Fibroblast of skin of left biceps (primary cell): Measurements from ENCODE around the gene NXF3.
"Not testable (repeated sequence)": the region's sequence is repeated elsewhere in the genome, so short reads cannot be mapped to it uniquely, and the experiment has no call there.

Experiments used
- DNase-seq, 2 experiments: peaks; one replicate each; pipeline ENCODE4 v3.0.0-alpha.2; 2013; ENCODE audit warnings: low read depth in 2 of 2

Gene NXF3

GRCh38 chrX:103092942-103093341 lies at the start of gene NXF3:
Gene NXF3 (minus strand): TSS chrX:103093143. CDS start chrX:103093023, 120 bp downstream.
- no peak for DNase-seq

DNA sequence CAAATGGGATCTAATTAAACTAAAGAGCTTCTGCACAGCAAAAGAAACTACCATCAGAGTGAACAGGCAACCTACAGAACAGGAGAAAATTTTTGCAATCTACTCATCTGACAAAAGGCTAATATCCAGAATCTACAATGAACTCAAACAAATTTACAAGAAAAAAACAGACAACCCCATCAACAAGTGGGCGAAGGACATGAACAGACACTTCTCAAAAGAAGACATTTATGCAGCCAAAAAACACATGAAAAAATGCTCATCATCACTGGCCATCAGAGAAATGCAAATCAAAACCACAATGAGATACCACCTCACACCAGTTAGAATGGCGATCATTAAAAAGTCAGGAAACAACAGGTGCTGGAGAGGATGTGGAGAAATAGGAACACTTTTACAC lies 43.6 kb upstream of the NXF3 start:
- not testable (repeated sequence) for DNase-seq

DNA sequence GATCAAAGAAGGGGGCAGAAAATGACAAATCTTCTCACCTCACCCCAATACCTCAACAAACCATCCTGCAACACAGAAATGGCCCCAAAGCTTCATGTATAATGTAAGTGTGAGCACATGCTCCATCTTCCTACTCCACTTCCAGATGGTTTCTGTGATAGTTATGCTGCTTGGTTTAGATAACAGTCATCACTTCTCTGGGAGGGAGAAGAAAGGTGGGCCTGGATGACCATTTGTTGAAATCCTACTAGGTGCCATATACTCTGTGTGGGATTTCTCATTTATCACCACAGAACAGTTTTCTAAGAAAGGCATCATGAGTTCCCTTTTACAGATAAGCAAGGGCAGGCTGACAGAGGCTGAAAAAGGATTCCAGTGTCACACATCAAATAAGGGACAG lies 31.3 kb upstream of the NXF3 start:
- DNase-seq: no peak

GRCh38 chrX:103120748-103121147 lies 27.8 kb upstream of the NXF3 start:
- DNase-seq: no peak

- DNase-seq: not testable (repeated sequence)
Observed at GRCh38 chrX:103116970-103117369, 24.0 kb upstream of the NXF3 start.

- not testable (repeated sequence) for DNase-seq
Observed at GRCh38 chrX:103109497-103109896, 16.6 kb upstream of the NXF3 start.

GRCh38 chrX:103107836-103108235 lies 14.9 kb upstream of the NXF3 start:
- DNase-seq: no peak

DNA sequence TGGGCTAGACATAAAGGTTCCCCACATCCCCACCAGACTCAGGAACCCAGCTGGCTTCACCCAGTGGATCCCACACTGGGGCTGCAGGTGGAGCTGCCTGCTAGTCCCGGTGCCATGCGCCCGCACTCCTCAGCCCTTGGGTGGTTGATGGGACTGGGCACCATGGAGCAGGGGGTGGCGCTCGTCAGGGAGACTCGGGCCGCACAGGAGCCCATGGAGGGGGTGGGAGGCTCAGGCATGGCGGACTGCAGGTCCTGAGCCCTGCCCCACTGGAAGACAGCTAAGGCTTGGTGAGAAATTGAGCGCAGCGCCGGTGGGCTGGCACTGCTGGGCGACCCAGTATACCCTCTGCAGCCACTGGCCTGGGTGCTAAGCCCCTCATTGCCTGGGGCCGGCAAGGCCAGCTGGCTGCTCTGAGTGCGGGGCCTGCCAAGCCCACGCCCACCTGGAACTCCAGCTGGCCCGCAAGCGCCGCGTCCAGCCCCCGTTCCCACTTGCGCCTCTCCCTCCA lies 14.3 kb upstream of the NXF3 start:
- not testable (repeated sequence) for DNase-seq

GRCh38 chrX:103104370-103104769 lies 11.4 kb upstream of the NXF3 start:
- not testable (repeated sequence) for DNase-seq

DNA sequence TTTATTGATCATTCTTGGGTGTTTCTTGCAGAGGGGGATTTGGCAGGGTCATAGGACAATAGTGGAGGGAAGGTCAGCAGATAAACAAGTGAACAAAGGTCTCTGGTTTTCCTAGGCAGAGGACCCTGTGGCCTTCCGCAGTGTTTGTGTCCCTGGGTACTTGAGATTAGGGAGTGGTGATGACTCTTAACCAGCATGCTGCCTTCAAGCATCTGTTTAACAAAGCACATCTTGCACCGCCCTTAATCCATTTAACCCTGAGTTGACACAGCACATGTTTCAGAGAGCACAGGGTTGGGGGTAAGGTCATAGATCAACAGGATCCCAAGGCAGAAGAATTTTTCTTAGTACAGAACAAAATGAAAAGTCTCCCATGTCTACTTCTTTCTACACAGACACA lies 10.9 kb upstream of the NXF3 start:
- not testable (repeated sequence) for DNase-seq

DNA sequence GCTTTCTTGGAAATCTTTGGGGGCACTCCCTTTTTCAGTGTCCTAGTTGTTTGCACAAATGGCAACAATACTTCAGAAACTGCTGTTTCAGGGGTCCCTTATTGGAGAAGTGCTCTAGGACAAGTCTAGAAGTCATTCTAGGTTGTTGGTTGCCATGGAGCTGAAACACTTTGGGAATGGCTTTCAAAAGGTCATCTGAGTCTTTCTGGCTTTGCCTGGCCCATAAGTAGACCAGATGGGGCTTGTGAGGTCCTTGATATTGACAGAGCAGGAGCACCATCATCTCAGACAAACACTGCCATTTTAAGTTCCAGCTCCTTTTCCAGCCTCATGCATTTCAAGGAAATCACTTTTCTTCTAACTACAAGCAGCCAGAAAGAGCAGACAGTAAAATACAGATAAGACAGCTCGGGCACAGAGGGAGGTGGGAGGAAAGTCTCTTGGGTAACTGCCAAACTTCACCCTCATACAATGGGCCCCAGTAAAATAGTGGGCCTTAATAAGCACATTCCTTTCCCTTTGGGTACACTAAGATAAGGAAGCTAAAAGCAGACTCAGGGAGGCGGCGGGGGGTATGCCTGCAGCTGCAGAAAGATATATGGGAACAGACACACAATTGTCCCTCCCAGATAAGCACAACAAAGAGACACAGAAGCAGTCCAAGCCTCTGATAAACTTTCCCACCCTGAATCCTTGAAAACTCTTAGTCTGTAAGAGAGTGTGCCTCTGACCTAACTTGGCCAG lies 8.5 kb upstream of the NXF3 start:
- DNase-seq: no peak

DNA sequence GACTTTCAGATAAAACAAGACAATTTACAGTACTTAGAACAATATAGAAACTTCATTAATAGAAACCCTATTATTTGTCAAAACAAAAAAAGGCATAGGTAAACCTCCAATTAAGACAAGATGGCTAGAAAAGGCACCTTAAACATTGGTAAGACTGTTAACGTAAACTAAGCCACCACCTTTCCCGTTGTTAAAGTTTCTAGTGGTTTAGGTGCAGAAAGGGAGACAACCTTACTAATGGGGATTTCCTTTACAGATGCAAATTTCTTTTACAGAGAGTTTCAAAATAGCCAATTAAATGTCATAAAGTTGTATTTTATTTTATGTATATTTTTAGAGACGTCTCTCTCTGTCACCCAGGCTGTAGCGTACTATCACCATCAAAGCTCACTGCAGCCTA lies 7.5 kb upstream of the NXF3 start:
- DNase-seq: no peak

GRCh38 chrX:103099691-103100090 lies 6.7 kb upstream of the NXF3 start:
- DNase-seq: no peak

- no peak for DNase-seq
Observed at GRCh38 chrX:103098488-103098887, 5.5 kb upstream of the NXF3 start.

DNA sequence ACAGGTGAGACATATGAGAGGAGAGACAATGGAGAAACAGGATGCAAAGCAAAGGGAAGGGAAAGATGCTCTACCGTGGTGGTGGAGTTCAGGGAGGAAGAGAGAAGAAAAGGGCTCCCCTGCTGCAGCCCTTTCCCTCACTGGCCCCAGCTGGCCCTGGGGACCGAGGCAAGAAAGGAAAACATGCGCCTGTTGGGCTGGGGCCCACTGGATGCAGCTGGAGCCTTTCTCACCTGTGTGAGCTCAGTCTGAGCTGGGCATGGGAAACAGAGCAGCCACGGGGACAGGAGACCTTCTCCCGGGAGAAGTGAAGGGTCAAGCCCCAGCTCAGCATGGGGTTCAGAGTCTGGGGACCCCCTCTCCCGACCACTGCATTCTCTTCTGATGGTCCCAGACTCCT lies 11.9 kb downstream of the NXF3 start:
- DNase-seq: no peak

GRCh38 chrX:103073467-103073866 lies 19.5 kb downstream of the NXF3 start:
- no peak for DNase-seq

- DNase-seq: no peak
Observed at GRCh38 chrX:103066606-103067005, 26.3 kb downstream of the NXF3 start.

DNA sequence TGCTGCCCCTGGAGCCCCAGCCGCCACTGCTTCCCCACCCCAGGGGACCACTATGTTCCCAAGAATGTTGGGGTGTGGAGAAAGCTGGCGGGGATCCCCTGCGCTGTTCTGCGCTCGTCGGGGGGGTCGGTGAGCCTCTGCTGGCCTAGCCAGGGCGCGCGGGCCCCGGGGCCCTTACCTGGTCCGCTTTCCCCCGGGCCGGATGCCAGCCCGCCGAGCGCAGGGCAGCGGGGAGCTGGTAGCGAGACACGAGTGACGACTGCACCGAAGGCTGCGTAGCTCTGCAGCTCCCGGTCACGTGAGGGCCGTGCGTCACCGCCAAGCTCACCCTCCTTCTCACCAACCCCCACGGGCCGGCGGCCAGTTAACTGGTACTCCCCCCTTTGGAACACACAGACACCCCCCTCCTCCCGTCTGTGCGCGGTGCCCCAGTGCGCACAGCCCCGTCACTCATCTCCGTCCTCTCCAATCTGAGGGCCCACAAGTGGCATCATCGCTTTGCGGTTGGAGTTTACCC lies 29.0 kb downstream of the NXF3 start, which contains the start of gene BEX1:
Gene BEX1, minus strand, starts transcription at position 254 of the 517 bp plus-strand sequence. CDS start 897 bp downstream, outside the sequence.
- DNase-seq: no peak

DNA sequence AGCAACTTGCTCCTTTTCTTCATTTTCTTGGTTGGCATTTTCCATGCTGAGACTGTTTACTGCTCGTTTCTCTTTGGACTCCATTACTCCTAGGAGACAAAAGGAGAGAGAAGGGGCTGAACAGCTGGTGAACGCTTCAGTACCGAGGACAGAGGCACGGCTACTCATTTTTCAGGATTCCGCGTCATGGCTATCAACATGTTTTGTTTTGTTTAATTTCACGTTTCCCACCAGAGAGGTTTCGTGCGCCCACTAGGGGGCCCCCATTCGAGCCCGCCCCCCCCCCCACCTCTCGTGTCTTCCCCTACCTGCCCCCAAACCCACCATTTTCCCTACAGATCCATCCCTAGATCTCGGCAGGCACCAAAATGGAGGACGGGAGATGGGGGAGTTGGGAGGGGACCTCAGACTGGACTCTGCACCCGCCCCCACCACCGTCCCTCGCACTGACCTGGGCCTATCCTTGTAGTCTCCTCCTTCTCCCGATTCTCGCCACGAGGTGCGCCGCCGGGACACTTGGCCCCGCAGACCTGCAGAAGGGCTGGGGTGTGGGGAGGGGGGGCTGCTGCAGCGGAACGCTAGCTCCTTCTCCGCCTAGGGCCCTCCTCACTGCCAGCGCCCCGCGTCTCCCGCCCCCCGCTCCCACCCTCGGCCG lies 29.6 kb downstream of the NXF3 start:
- DNase-seq: peak in 1 of 2 experiments; percentile 0

DNA sequence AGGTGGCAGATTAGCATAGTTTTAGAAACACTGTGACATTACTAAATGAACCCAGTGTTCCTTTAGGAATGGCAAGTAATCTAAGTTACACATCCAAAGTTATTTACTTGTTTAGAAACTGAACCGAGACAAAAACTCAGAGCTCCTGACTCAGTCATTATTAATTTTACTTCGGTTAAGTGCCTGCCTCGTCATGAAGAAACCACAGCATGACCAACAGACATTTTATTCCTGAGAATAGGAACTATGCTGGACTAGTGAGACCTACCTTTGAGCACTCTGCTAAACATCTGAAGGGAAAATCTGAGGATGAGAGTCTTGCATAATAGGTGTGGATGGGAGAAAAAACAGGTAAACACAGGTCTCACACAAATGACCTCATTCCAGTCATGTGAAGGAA lies 31.5 kb downstream of the NXF3 start:
- no peak for DNase-seq

GRCh38 chrX:103056902-103057301 lies 36.0 kb downstream of the NXF3 start:
- DNase-seq: no peak

GRCh38 chrX:103052625-103053024 lies 40.3 kb downstream of the NXF3 start:
- no peak for DNase-seq

DNA sequence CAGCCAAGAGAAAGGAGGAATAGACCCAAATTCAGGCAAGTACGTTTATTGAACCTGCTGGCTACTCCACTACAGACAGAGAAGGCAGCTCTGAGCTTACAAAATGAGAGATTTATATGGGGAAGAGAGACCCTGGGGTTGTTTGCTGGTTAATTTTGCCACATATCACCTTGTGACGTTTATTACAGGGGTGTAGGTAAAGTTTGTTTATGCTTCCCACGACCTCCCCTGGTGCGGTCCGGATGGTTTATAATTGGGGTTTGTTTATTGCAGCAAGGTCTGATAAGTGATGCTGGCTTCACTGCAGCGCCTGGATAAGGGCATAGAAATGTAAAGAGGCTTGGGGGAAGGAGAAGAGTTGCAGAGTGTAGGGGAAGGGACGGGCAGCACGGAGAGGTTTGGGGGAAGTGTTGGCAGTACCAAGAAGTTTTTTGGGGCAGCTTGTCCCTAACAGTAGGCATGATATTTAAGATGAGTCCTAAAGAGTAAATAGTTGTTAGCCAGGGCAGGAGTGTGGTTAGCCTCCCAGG lies 41.6 kb downstream of the NXF3 start:
- DNase-seq: no peak
